H9 (cell line): ENCODE results near the gene P2RY14. TPM values are rescaled to one million over a fixed set of nuclear protein-coding genes. Genes with fewer than 3 reads are reported as not detected.

Experiments
- DNase-seq: peaks from one replicate; pipeline ENCODE4 v3.0.0-alpha.2; 2017
- H2AFZ ChIP-seq: one replicate; pipeline ENCODE4 v1.6.1; 2013; ENCODE audit warnings: mild to moderate bottlenecking, low read length, control low read depth, moderate library complexity
- H2AK5ac ChIP-seq: 2 replicates; pipeline ENCODE4 v1.6.1; 2013; ENCODE audit warnings: low read length, control low read depth, mixed read lengths; ENCODE audit not compliant: insufficient read length
- H2BK120ac ChIP-seq: one replicate; pipeline ENCODE4 v1.6.1; 2013; ENCODE audit warnings: low read depth, mild to moderate bottlenecking, low read length, control low read depth, inconsistent platforms; ENCODE audit not compliant: poor library complexity, severe bottlenecking
- H2BK12ac ChIP-seq: 2 replicates; pipeline ENCODE4 v1.6.1; 2013; ENCODE audit warnings: low read length, control low read depth, mixed read lengths, low read depth; ENCODE audit not compliant: insufficient read length
- H2BK15ac ChIP-seq: 2 replicates; pipeline ENCODE4 v1.6.1; 2013; ENCODE audit warnings: low read depth, low read length, control low read depth
- H2BK20ac ChIP-seq: one replicate; pipeline ENCODE4 v1.6.1; 2013; ENCODE audit warnings: low read depth, mild to moderate bottlenecking, low read length, control low read depth, inconsistent platforms; ENCODE audit not compliant: poor library complexity, severe bottlenecking
- H2BK5ac ChIP-seq: 2 replicates; pipeline ENCODE4 v1.6.1; 2013; ENCODE audit warnings: low read length, control low read depth, mixed read lengths; ENCODE audit not compliant: insufficient read length
- H3K14ac ChIP-seq: 2 replicates; pipeline ENCODE4 v1.6.1; 2013; ENCODE audit warnings: low read length, control low read depth; ENCODE audit not compliant: insufficient read depth
- H3K18ac ChIP-seq: 2 replicates; pipeline ENCODE4 v1.6.1; 2013; ENCODE audit warnings: low read depth, mild to moderate bottlenecking, mixed read lengths, low read length, control low read depth; ENCODE audit not compliant: insufficient read length
- H3K23ac ChIP-seq: 2 replicates; pipeline ENCODE4 v1.6.1; 2013; ENCODE audit warnings: low read length, control low read depth, mixed read lengths, low read depth; ENCODE audit not compliant: insufficient read length
- H3K23me2 ChIP-seq: 2 replicates; pipeline ENCODE4 v1.6.1; 2013; ENCODE audit warnings: low read depth, mild to moderate bottlenecking, mixed read lengths, low read length, control low read depth; ENCODE audit not compliant: insufficient read length, poor library complexity, severe bottlenecking
- H3K27ac ChIP-seq: 2 replicates; pipeline ENCODE4 v1.5.1; 2013; ENCODE audit warnings: low read length, control low read depth, mixed read lengths, low read depth; ENCODE audit not compliant: insufficient read length
- H3K27me3 ChIP-seq: 2 replicates; pipeline ENCODE4 v1.6.1; 2013; ENCODE audit warnings: low read length, control low read depth, inconsistent platforms; ENCODE audit not compliant: insufficient read depth
- H3K4ac ChIP-seq: 2 replicates; pipeline ENCODE4 v1.6.1; 2013; ENCODE audit warnings: low read depth, mild to moderate bottlenecking, control low read depth, inconsistent platforms, low read length, moderate library complexity
- H3K4me1 ChIP-seq: 2 replicates; pipeline ENCODE4 v1.6.1; 2013; ENCODE audit warnings: low read length, control low read depth, inconsistent platforms; ENCODE audit not compliant: insufficient read depth
- H3K4me2 ChIP-seq: 2 replicates; pipeline ENCODE4 v1.6.1; 2013; ENCODE audit warnings: low read length, control low read depth, mixed read lengths; ENCODE audit not compliant: insufficient read length, insufficient read depth
- H3K56ac ChIP-seq: 2 replicates; pipeline ENCODE4 v1.6.1; 2013; ENCODE audit warnings: low read depth, mild to moderate bottlenecking, mixed read lengths, low read length, control low read depth; ENCODE audit not compliant: insufficient read length
- H3K79me1 ChIP-seq: 2 replicates; pipeline ENCODE4 v1.6.1; 2013; ENCODE audit warnings: low read depth, mild to moderate bottlenecking, moderate library complexity, low read length, control low read depth, inconsistent platforms; ENCODE audit not compliant: insufficient read depth, poor library complexity, severe bottlenecking
- H3K79me2 ChIP-seq: 2 replicates; pipeline ENCODE4 v1.6.1; 2013; ENCODE audit warnings: low read length, control low read depth, inconsistent platforms; ENCODE audit not compliant: insufficient read depth
- H3K9ac ChIP-seq: 2 replicates; pipeline ENCODE4 v1.6.1; 2013; ENCODE audit warnings: low read length, control low read depth, mixed read lengths; ENCODE audit not compliant: insufficient read length; ENCODE audit errors: extremely low read depth
- H3K9me3 ChIP-seq: one replicate; pipeline ENCODE4 v1.6.1; 2013; ENCODE audit warnings: low read depth, low read length, inconsistent platforms; ENCODE audit not compliant: control insufficient read depth
- H3T11ph ChIP-seq: one replicate; pipeline ENCODE4 v1.6.1; 2013; ENCODE audit warnings: mild to moderate bottlenecking, low read length, control low read depth, inconsistent platforms
- H4K20me1 ChIP-seq: one replicate; pipeline ENCODE4 v1.6.1; 2013; ENCODE audit not compliant: control insufficient read depth, insufficient read length, insufficient read depth
- H4K5ac ChIP-seq: 2 replicates; pipeline ENCODE4 v1.6.1; 2013; ENCODE audit warnings: low read depth, mild to moderate bottlenecking, mixed read lengths, low read length, control low read depth; ENCODE audit not compliant: insufficient read length
- H4K8ac ChIP-seq: replicated peaks from 2 replicates; pipeline ENCODE4 v1.6.1; 2013; ENCODE audit warnings: low read length, control low read depth, mixed read lengths, low read depth; ENCODE audit not compliant: insufficient read length
- H4K91ac ChIP-seq: 2 replicates; pipeline ENCODE4 v1.6.1; 2013; ENCODE audit warnings: low read depth, mild to moderate bottlenecking, moderate library complexity, mixed read lengths, low read length, control low read depth; ENCODE audit not compliant: insufficient read length
- H3K27ac Mint-ChIP-seq, 3 experiments: 2 replicates in 2 of 3; 3 replicates in 1 of 3; pipeline ENCODE4 v1.8.0; 2020 to 2021; ENCODE audit warnings: mixed read lengths in 3 of 3, mild to moderate bottlenecking in 1 of 3, moderate library complexity in 1 of 3
- H3K27me3 Mint-ChIP-seq: 2 replicates; pipeline ENCODE4 v1.8.0; 2021; ENCODE audit warnings: low read depth, mild to moderate bottlenecking, moderate library complexity, mixed read lengths
- H3K36me3 Mint-ChIP-seq, 3 experiments: 2 replicates in 2 of 3; 3 replicates in 1 of 3; pipeline ENCODE4 v1.8.0; 2020 to 2021; ENCODE audit warnings: low read depth in 3 of 3, mixed read lengths in 3 of 3; ENCODE audit not compliant: insufficient read depth in 1 of 3
- H3K4me1 Mint-ChIP-seq, 2 experiments: 2 replicates each; pipeline ENCODE4 v1.8.0; 2020; ENCODE audit warnings: mixed read lengths in 2 of 2
- H3K4me3 Mint-ChIP-seq, 2 experiments: 2 replicates in 1 of 2; 3 replicates in 1 of 2; pipeline ENCODE4 v1.8.0; 2020 to 2021; ENCODE audit warnings: mild to moderate bottlenecking in 2 of 2, mixed read lengths in 2 of 2, moderate library complexity in 1 of 2
- H3K9me3 Mint-ChIP-seq, 2 experiments: 2 replicates in 1 of 2; 3 replicates in 1 of 2; pipeline ENCODE4 v1.8.0; 2020; ENCODE audit warnings: mild to moderate bottlenecking in 2 of 2, mixed read lengths in 2 of 2, moderate library complexity in 1 of 2
- WGBS: extraction: QIAGEN DNeasy Blood & Tissue Kit; methylation state at CpG from one replicate; pipeline ENCODE4 v1.1.7; 2013; ENCODE audit warnings: missing lambda C conversion rate, low lambda C conversion rate, mixed read lengths; ENCODE audit not compliant: insufficient read length; ENCODE audit errors: extremely low coverage; 5-methylcytosine and 5-hydroxymethylcytosine counted together
- total RNA-seq: library from RNA; stranded (reverse); gene quantifications from 2 replicates; pipeline ENCODE4 v1.2.1, GENCODE V29; 2021
- TF ChIP-seq, protein P1 (sequence below): fragments of 200-600 bp; sonication (generic); conservative IDR thresholded peaks from 3 replicates; pipeline ENCODE4 v1.8.0; 2021; ENCODE audit warnings: antibody characterized with exemption, mild to moderate bottlenecking

The P2RY14 gene
- total RNA-seq, 1 experiment from 2014 or later, result not detected

- no peak overlapping the region for H3K14ac ChIP-seq
- TF ChIP-seq, protein P1, sequence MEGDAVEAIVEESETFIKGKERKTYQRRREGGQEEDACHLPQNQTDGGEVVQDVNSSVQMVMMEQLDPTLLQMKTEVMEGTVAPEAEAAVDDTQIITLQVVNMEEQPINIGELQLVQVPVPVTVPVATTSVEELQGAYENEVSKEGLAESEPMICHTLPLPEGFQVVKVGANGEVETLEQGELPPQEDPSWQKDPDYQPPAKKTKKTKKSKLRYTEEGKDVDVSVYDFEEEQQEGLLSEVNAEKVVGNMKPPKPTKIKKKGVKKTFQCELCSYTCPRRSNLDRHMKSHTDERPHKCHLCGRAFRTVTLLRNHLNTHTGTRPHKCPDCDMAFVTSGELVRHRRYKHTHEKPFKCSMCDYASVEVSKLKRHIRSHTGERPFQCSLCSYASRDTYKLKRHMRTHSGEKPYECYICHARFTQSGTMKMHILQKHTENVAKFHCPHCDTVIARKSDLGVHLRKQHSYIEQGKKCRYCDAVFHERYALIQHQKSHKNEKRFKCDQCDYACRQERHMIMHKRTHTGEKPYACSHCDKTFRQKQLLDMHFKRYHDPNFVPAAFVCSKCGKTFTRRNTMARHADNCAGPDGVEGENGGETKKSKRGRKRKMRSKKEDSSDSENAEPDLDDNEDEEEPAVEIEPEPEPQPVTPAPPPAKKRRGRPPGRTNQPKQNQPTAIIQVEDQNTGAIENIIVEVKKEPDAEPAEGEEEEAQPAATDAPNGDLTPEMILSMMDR, result no peak
- H2AK5ac ChIP-seq, result no peak overlapping the region
- no peak overlapping the region for H3K56ac ChIP-seq
- peaks cover 12 to 19% (median 15%) of the 10 kb centered on the region in 3 experiments for H3K36me3 Mint-ChIP-seq
- no peaks in the 10 kb centered on the region for H3K79me1 ChIP-seq
- H2BK15ac ChIP-seq, result no peak overlapping the region
- no peak overlapping the region for H2BK120ac ChIP-seq
- H3K9ac ChIP-seq, result no peak overlapping the region
- no peak overlapping the region for H3K27ac ChIP-seq
- H2BK12ac ChIP-seq, result no peak overlapping the region
- DNase-seq, result no peak
- H3K23ac ChIP-seq, result no peak overlapping the region
- no peak overlapping the region for H4K91ac ChIP-seq
- H3T11ph ChIP-seq, result no peak overlapping the region
- no peak overlapping the region for H2AFZ ChIP-seq
- no peak overlapping the region for H3K4ac ChIP-seq
- no peaks in the 10 kb centered on the region for H4K20me1 ChIP-seq
- H3K9me3 Mint-ChIP-seq, result peaks cover under 1 to 9% of the 10 kb centered on the region in 2 experiments; a peak in 2 of 5 replicates
- H3K18ac ChIP-seq, result no peak overlapping the region
- H3K79me2 ChIP-seq, result no peaks in the 10 kb centered on the region
- H3K27ac Mint-ChIP-seq, result peak overlapping the region in 1 of 3 experiments; percentile 27; a peak in 1 of 7 replicates
- no peaks in the 10 kb centered on the region for H3K27me3 ChIP-seq
- H3K4me3 Mint-ChIP-seq, result no peak overlapping the region
- no peak overlapping the region for H2BK20ac ChIP-seq
- WGBS, result no CpG with 5 or more reads among the region's 4 CpGs
- H2BK5ac ChIP-seq, result no peak overlapping the region
- peaks cover 22 to 27% of the 10 kb centered on the region in 2 experiments for H3K4me1 Mint-ChIP-seq
- H3K23me2 ChIP-seq, result no peaks in the 10 kb centered on the region
- H3K4me2 ChIP-seq, result no peak overlapping the region
- H3K4me1 ChIP-seq, result peaks cover 7% of the 10 kb centered on the region; the same call in 1 of the 2 replicates
- H4K5ac ChIP-seq, result no peak overlapping the region
- no peaks in the 10 kb centered on the region for H3K27me3 Mint-ChIP-seq
- H3K9me3 ChIP-seq, result no peaks in the 10 kb centered on the region
- no peak overlapping the region for H4K8ac ChIP-seq
Observed at GRCh38 chr3:151226088-151226563, 52.2 kb downstream of the P2RY14 start.
